HG02852 (cell line): ENCODE results near the gene ZNF678.
A peak's percentile ranks its signal among the peaks of the same experiment; 100 is the strongest.

Experiments used
- ATAC-seq: cut with Tn5 transposase; IDR thresholded peaks from one replicate; pipeline ENCODE4 v1.9.1; 2021; ENCODE audit warnings: mild to moderate bottlenecking, moderate library complexity; ENCODE audit not compliant: unreplicated experiment

The ZNF678 gene

DNA sequence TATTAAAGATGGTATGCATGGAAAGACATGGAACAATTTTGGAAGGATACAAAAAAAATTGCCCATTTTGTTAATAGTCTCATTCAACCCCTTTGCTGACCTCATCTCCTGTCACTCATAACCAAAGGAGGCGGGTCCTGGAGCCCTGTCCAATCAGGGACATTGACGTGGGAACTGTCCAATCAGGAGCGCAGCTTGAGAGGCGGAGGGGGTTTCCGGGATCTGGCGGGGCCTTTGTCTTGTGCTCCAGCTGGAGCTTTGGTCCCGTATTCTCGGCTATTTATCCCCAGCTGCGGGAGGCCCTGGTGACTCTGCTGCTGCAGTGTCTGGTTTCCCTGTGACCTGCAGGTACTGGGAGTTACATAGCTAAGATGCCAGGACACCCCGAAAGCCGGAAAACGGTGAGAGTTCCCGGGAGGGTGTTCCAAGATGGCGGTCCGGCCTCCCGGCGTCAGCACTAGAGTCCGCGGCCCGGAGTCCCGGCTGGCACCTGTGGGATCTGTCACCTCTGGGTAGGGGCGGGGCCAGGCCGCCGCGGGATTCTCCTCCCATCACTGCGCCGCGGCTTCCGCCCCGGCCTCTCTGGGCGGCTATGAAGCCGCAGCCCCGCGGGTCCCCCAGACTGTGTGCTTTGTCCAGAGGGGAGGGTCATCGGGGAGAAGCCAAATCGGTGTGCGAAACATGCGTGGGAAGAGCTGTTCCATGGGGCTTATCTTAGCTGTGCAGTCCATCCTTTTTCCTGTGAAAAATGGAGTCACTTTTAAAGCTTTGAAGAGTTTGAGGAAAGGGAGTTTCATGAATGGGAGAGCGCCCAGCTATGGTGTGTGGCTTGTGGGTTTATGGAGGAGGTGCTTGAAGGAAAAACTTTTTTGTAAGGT, at the start of gene ZNF678:
Gene ZNF678 (plus strand): TSS at position 233 of the 878 bp plus-strand sequence. CDS start 87,436 bp downstream, outside the sequence.
- ATAC-seq = peak; percentile 95

DNA sequence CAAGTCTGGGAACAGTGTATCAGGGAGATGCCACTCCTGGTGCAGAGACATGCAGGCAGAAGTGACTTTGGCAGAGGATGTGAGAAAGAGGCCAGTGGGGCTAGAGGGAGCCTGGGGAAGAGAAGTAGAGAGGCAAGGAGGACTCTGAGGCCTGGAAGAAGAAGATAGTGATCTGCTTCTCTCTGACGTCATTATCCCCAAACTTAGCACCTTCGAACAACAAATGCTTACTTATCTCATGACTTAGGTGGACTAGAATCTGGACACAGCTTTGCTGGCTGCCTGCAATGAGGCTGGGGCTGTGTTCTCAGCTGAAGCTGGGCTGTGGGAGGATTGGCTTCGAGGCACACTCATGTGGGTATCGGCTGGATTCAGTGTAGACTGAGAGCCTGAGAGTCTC, 44.5 kb upstream of the ZNF678 start:
- ATAC-seq = no peak

DNA sequence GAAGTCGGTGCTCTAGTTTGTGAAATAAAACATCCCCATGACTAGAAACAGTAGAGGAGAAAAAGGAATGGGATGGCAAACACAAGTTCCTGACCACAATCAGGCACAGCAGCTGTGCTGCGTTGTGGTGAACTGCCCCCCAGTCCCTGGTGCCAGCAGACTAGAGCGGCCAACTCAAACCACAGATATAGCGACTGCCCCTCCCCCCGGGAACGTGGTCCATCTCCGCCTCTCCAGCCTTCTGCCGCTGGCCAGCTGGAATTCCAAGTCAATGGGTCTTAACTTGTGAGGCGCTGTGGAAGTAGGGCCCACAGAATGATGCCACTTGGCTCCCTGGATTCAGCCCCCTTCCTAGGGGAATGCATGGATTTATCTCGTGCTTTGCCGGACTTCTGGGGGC, 41.6 kb upstream of the ZNF678 start:
- no peak for ATAC-seq

DNA sequence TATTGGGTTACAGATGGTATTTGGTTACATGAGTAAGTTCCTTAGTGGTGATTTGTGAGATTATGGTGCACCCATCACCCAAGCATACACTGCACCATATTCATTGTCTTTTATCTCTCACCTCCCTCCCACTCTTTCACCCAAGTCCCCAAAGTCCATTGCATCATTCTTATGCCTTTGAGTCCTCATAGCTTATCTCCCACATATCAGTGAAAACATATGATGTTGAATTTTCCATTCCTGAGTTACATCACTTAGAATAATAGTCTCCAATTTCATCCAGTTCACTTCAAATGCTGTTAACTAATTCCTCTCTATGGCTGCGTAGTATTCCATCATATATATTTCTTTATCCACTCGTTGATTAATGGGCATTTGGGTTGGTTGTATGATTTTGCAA, 36.8 kb upstream of the ZNF678 start:
- no peak for ATAC-seq

GRCh38 chr1:227532019-227532619, 31.2 kb upstream of the ZNF678 start:
- no peak for ATAC-seq

DNA sequence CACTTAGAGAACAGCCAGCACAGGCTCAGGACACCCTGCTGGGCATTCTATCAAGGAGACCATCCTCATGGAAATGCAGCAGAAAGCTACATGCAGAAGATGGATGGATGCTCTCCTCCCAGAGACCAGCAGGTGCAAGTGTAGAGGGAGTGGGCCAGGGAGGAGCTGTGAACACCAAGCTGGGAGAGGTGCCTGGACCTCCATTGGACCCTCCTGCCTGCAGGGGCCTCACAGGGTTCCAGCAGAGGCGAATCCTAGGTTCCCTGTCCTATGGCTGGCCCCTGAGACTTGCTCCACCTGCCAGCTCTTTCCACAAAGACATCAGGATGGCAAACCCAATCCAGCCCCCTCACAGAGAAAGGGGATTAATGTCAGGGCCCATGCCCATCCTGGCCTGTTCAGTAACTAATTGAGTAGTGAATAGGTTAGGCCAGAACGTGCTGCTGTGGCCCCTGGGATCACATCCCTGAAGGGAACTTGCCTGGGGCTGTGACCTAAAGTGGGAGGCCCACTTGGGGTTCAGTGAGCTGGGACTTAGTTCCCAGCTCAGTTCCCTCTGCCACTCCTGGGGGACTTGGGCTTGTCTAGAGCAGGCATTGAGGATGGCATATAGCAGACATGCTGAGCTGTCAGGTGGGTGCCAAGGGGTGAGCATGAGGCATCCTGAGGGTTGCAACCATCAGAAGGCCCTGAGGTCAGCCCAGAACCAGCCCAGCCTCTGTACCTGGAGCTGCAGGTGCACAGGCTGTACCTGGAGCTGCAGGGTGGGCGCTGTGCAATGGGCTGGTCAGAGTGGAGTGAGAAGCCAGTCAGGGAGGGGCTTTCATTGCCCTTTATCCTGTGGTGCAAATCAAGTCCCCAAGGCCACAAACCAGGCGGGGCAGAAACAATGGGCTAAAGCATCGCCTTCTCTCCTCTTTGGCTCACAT, 22.9 kb upstream of the ZNF678 start:
- ATAC-seq = no peak

DNA sequence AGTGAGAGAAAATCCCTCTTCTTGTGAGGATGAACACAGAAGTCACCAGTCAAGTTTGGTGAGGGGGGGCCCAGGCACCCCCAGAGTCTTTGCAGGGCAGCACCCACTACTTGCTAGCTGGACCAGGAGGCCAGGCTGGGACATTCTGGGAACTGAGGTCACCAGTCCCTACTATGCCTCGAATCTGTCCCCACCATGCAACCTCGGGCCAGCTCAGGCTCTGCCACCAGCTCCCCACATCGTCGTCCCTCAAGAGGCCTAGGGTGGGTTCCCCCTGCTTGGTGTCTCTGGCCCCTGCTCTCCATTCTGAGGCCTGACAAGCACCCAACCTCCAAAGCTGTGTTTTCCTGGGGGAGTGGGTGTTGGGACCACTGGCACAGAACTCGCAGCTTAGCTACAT, 22.2 kb upstream of the ZNF678 start:
- no peak for ATAC-seq

DNA sequence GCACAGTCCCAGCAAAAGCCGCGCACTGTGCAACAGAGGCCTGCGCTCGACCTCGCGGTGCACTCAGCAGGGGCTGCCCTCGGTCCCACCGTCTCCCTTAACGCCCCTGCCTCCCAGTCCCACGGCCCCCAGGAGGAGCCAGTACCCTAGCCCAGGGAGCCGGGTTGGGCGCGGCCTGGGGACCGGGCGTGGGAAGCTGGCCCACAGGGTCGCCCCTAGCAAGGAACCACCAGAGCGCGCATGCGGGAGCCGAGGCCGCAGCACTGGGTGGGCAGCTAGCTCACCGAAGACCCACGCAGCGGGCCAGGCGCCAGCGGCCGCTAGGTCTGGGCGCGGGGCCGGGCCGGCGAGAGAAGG, 21.6 kb upstream of the ZNF678 start:
- ATAC-seq = no peak

- peak; percentile 97 for ATAC-seq
These were observed 20.9 kb upstream of the ZNF678 start for GRCh38 chr1:227542153-227543120.

GRCh38 chr1:227543283-227544066, 19.9 kb upstream of the ZNF678 start:
- no peak for ATAC-seq

DNA sequence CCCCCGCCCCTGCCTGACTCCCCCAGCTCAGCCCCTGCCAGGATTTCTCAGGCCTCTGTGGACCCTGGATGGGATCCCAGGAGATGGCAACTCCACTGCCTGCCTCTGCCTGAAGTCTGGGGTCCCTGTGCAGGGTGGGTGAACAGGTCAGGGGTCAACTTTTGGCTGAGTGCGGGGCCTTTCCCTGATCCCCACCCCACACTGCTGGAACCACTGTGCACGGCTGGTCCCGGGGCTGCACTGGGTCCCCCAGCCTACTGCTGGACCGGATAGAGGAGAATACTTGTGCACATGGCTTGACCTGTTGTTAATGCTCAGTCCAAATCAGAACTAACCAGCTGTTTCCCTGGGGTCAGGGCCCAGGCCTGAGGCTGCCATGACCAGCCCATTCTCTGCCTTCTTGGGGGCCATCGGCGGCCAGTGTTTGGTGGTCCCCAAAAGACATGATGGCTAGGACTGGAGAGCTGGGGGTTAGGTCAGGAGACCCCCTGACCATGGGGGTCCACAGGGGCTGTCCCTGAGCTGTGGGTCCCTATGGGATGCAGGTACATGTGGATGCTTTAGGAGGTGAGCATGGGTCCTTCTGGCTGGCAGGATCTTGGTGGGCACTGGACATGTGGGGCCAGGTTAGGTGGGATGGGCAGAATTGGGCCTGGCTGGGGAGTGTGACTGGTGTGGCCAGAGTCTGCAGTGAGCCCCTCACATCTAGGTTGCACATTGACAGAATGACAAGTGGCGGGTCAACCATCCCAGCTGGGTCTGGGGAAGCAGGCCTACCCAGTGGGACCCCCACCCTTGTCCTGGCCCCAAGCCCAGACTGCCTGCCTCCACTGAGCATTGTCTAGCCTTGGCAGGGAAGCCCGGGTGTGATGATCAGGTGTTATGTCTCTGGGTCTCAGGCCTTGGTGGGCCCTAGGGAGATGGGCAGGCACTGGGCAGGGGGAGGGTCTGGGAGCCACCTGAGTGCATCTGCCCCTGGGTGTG, 19.0 kb upstream of the ZNF678 start:
- ATAC-seq = no peak

DNA sequence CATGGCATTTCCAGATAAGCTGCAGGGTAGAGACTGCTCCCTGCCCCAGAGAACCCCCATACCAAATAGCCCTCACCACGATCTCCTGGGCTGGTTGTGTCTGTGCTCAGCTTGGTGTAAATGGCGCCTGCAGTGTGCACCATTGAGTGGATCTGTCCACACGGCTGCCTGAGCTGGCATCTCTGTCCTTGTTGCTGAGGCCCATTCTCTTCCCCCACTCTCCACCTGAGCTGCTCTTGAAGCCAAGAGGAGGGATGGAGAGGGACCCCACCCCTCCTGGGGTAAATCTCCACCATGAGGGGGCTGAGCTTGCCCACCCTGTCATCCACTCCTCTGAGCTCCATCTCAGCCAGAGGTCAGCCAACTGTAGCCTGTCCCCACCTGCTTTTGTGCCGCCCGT, 18.0 kb upstream of the ZNF678 start:
- no peak for ATAC-seq

DNA sequence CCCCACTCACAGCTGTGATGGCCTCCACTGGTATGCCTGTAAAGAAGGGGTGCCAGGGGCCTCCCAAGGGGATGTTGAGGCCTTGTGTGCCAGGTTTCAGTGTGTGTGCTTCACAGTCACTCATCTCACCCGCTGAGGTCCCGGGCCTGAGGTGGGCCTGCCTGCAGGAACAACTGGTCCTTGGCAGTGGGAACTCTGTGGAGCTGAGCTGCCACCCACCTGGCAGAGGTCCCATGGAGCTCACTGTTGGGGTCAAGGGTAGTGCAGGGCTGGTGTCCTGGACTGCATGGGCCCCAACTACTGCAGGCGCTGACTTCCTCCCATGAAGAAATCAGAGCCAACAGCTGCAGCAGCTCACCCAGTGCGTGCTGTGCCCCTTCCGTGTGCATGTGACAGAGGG, 17.3 kb upstream of the ZNF678 start:
- ATAC-seq = no peak

GRCh38 chr1:227546598-227547309, 16.6 kb upstream of the ZNF678 start:
- ATAC-seq = no peak

DNA sequence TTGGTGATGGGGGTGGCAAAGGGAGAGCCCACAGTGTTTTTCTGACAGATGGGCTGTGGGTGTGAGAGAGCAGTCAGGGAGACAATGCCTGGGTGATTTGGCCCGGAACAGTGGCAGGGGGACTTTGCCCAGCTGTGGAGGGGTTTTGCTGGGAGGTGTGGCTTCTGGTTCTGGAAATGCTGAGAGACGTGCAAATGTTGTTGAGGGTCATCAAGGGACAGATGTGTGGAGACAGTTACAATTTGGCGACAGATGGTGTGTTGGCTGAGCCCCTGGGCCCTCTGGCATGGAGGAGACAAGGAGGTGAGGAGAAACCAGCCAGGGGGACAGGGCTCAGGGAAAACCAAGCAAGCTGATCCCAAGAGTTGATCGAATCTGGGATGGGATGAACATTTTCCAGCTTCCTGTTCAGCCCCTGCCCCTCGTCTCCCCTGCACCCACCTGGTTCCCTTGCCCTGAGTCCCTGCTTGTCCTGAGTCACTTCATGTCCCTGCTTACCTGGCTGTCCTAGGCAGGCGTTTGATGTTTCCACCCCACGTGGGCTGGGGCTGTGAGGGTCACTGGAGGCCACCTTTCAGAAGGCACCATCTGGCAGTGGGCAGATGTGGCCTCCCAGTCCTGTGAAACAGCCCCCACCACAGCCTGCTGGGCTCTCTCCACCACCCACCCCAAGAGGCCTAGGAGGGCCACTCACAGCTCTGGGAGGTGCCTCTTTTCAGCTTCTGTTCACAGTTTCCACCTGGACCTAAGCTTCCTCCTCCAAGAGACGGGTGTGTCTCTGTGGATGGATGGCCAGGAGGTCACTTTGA, 15.8 kb upstream of the ZNF678 start:
- ATAC-seq = no peak

DNA sequence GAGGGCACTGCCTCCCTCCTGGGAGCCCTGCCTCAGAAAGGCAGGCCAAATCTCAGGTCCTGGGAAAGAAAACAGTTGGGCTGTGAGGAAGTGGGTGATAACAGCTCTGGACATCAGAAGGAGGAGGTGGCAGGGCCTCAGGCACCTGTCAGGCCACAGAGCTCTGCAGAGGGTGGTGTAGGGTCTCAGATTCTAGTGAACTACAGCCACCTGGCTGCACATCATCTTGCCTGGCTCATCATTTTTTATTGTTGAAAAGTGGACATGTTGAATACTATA, 15.3 kb upstream of the ZNF678 start:
- ATAC-seq = no peak

- no peak for ATAC-seq
These were observed 14.9 kb upstream of the ZNF678 start for GRCh38 chr1:227548448-227548847.
